ENCODE results near the gene JMJD4.

The JMJD4 gene

DNA sequence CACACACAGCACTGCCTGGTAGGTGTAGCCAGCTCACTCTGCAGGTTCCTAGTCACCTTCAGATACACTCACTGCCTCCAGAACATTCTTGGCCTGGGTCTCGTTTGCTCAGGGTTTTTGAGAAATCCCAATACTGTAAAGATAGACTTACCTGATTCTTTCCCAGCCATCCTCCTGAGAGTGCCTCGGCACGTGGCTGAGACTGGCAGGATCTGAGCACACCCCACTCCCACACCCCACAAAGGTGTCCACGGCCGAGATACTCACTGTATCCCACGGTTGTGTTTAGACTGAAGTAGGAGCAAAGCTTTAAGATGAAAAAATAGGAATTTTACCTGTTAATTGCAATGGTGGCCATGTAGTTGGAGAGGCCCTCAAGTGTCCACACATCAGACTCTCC is 33.5 kb upstream of the JMJD4 start:
- DNase-seq = no peak

DNA sequence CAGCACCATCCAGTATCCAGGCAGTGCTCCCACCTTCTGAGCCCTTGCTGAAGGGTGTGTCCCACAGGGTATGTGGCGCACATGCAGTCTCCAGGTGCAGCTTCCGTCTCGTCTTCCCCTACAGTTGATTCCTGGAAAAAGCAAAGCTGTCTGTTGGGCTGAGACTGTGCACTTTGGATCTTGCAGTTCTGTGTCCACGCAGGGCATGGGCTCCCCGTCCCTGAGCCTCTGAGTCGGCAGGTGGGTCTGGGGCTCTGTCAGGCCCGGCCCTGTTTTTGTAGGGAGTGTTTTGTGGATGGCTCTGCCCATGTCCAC is 33.0 kb upstream of the JMJD4 start:
- DNase-seq = no peak

DNA sequence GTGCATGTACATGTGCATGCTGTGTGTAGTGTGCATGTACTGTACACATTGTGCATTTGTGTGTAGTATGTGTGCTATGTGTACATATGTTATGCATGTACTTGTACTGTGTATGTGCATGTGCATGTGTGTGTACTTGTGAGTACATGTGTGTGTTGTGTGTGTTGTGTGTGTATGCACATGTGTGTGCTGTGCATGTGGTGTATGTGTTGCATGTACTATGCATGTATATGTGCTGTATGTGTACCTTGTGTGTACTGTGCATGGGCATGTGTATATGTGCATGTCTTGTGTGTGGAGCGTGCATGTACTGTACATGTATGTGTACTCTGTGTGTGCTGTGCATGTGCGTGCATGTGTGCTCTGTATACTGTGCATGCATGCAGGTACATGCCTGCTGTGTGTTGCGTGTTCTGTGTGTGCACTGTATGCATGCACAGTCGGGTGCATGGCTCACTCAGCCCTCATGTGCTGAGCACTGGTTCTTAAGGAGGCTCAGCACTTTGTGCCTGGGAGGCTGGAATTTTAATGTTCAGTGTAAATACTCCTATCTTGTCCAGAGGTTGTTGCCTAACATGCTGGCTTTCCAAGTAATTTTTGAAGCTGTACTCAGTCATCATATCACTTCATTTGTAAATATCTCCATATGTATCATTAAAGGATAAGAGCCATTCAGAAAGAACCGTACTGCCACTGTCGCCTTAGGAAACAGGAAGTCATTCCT is 32.5 kb upstream of the JMJD4 start:
- DNase-seq = no peak

DNA sequence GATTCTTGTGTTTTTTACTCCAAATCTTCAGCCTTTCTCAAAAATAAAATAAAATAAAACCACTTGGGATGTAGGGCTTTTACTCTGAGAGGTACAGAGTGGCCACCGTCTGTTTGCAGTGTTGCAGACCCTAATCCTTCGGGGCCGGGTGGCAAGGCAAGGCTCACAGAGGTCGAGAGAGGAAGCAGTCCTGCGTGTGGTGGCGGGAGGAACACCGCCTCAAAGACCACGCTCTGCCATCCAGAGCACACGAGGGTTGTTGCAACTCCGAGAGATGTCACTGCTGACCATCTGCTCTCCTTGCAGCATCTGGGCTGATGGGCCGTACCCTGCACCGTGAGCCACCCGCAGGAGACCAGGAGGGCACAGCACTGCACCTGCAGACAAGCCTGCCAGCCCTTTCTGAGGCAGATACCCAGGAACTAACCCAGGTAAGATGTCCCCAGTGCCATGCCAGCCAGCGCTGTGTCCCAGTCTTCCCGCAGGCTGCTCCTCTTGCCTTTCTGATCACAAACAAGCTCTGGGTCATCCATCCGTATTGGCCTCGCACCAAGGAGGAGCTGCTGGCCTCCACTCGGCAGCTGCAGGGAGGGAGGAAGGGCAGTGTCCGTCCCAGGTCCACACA is 31.7 kb upstream of the JMJD4 start:
- no peak for DNase-seq

DNA sequence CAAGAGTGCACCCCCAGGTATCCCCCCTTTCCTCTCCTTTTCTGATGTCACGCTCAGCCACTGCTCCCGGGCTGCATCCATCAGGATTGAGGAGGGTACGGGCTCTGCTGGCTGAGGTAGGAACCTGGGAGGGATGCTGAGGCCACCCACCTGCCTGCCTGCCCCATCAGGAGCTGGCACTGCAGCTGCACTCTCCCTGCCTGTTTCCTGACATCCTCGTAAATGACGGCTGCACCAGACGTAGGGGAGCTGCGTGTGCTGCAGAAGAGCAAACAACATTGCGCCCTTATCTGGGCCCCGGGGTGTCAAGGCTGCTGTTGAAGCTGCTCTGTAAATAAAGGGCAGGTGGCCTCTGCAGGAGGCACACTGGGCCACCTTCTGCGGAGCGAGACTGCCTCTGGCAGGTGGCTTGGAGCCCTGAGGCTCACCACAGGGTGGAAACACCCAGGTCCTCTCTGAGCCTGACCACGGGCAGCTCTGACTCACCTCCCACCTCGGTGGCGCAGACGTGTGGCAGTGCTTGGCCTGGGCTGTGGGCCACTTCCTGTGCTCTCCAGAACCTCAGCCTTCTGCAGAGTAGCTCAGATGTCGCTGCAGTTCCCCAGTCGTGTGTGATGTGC is 31.0 kb upstream of the JMJD4 start:
- DNase-seq = peak; percentile 35

DNA sequence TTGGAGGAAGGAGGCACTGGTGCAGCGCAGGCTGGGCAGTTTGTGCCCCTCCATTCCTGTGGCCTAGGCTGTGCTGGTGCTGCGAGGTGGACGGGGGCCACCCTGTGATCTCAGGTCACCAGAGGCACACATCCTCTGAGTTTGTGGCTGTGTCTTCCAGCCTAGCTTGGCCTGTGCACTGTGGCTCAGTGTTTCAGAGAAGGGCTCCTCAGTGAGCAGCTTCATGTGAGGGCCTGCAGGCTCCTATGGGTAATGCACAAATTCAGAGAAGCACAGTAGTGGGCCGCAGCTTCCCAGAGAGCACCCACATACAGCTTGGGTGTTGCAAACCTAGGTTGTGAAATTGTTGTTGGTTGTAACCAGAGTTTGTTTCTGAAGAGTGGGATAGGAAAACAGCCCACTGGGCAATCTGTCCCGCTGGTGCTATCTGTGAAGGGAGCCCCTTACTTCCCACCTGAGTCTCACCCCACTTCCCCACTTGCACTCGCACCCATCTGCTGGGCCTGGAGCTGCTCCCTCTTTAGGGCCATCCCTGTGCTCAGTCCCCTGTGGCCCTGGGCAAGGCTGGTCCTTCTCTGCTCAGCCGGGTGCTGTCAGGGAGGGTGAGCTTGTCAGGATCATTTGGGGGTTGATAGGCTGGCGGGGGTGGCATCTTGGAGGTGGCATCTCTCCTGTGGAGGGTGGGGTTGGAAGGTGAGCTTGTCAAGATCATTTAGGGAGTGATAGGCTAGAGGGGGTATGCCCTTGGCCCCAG is 30.3 kb upstream of the JMJD4 start:
- DNase-seq = no peak

DNA sequence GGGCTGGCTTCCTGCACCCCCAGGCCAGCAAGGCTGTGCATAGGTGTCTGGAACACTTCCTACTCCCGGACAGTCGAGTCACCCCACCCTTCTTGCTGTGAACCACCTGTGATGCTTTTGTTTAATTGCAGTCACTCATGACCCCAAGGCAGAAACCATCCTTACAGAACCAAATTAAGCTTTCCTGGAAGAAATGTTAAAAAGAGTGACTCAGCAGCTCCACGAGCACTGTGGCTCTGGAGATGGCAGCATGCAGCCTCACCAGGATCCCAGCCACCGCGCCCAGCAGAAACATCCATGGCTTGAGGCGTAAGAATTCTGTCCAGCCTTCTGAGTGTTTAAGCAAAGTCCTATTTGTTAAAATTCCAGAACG is 28.9 kb upstream of the JMJD4 start:
- no peak for DNase-seq

DNA sequence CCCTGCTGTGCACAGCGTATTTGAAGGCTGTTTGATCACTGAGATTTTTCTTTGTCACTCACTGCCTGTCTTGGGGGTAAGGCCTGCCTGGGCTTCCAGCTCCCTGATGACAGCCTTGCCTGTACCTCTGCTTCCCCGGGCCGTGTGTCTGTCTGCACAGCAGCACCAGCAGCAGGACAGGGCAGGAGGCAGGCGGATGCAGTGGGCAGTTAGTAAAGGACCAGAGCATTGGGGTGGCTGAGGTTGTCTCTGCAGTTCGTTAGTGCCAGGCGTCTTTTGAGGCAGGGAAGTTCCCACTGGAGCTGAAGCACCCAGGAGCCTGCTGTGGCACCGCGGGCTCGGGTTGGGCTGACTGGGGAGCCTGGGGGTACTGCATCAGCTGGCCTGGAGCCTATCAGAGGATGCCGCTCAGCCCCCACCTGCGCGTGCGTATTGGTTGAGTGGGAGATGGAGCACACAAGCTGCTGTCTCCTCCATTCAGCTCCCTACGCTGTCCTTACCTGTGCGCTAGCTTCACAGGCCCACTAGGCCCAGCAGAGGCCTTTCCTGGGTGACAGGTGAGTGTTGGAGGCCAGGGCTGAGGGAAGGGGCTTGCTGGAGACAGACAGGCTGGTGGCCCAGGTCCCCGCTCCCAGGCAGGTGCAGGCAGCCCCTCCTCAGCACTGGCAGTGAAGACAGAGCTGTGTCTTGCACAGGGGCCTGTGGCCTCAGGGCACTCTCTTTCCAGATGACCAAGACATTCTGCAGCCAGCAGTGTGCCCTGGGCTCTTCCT is 28.3 kb upstream of the JMJD4 start:
- no peak for DNase-seq

DNA sequence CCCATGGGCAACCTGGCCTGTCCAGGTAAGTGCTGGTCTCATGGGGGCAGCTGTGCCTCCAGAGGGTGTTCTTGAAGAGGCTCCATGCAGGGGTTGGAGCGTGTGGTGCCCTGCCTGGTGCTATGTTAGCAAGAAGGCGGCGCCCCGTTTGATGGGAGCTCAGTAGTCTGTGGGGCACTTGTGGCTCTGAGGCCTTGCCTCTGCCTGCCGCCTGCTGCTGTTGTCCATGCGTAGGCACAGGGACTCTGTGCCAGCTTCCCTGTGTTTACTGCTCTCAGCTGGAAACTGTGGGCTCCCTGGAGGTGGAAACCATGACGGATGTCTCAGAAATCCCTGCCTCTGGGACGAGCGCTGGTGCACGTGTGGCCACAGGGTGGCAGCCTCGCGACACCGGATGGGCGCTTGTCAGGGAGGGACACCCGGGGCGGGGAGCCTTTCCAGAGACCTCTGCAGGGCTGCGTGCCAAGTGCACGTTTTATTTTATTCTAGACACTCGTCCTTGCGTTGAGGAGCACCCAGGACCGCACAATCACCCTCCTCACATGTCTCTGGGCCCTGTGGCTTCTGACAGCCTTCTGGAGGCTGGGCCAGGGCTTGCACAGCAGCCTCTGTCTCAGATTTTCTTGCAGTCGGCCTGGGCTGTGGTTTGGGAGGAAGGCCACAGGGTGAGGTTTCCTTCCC is 27.3 kb upstream of the JMJD4 start:
- peak; percentile 79 for DNase-seq

DNA sequence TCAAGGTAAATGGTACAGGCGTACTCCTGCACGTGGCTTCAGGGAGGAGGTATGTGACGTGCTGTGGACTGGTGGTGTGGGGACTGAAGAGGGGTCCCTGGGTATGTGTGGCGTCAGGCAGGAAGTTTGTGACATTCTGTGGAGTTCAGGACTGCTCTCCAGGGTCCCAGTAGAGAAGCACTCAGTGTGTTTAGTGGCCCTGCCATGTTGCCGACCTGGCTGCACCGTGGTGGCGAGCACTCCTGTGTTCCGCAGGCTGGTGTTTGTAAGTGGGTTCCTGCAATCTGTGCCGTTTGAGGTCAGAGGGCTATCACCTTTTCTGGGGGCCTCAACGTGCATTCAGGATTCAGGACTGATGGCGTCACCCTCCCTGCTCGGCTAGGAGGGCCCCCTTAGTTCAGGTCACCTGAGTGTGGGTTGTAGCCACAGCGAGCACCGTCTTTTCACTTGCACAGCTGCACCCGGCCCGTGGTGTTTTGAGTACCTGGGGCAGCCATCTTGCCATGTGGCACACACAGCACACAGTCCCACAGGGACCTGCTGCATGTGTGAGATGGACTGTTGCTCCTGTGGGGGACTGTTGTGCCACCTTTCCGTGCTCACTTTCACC is 26.6 kb upstream of the JMJD4 start:
- no peak for DNase-seq

DNA sequence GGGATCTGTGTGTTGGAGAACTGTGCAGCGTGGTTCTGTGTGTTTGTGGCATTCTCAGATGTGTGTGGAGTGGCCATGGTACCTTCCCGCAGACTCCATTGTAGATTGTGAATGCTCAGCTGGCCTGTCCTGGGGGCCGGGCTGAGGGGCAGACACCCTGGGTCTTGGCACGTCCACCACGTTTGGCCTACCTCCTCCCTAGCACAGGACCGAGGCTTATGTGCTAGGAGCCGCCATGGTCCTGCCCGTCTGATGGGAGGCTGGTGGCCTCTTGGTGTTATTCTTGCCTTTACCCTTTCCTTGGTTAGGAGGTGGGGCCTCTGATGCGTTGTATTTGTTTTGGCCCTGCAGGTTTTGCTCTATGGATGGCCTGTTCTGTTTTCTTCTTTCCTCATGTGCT is 25.3 kb upstream of the JMJD4 start:
- DNase-seq = no peak

DNA sequence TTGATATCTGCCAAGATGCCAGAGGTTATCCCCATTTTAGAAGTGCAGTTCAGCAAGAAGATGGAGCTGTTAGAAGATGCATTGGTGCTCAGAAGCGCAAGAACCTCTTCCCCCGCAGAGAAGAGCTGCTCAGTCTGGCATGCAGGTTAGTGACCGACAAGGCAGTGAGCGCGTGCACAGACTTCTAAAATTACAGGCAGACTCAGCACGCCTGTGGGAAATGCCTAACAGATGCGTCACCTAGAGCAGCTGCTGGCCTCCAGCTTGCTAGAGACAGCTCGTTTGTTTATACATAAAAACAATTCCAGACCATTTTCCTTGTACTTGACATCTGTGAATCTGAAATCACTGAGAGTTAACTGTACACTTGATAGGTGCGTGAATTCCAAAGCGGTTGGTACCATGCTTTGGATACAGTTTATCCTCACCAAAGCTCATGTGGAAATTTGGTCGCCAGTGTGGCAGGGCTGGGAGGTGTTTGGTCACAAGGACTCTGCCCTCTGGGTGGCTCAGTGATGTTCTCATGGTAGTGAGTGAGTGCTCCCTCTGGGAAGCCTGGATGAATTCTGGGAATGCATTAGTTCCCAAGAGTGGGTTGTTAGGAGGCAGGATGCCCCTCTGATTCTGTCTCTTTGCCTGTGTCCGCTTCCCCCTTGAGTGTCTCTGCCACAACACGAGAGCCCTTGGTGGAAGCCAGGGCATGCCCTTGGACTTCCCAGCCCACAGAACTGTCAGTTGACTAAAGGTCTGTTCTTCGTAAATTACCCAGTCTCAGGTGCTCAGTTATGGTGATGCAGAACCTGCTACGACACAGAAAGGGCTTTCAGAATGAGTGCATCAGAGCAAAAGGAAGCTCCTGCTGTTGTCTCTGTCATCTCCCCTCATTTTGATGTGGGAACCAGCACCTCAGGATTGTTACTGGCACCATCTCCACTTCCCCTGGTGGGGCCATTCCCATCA is 24.5 kb upstream of the JMJD4 start:
- DNase-seq = no peak

DNA sequence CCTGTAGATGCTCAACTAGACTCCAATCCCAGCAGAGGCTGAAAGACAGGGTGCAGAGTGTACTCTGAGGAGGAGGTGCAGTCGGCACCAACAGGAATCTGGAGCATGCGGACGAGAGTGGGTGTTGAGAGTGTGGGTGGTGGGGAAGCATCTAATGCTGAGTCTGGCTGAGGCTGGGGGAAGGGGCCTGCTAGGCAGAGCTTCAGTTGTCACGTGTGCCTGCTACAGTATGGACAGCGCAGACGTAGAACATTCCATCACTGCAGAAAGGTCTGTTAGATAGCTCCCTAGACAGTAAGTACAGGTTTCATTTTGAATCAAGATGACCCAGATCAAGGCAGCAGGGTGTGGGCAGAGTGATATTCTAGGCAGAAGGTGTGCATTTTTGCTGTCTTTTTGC is 23.3 kb upstream of the JMJD4 start:
- DNase-seq = no peak

DNA sequence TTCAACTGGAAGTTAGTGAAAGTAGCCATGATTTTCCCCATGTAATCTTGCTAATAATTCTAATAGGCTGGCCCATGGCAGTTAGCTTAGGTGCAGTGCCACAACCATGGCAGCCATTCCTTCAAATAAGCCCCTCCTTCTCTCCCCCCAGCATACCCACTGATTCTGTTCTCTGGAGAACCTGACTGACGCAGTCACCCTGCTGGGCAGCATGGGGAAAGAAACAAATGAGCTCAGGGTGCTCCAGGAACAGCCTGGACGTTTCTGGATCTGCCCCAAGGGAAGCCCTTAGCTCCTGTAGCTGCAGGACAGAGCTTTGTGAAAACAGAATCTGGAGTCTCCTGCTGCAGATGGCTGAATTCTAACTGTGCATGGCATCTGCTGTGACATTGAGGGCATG is 22.7 kb upstream of the JMJD4 start:
- no peak for DNase-seq

DNA sequence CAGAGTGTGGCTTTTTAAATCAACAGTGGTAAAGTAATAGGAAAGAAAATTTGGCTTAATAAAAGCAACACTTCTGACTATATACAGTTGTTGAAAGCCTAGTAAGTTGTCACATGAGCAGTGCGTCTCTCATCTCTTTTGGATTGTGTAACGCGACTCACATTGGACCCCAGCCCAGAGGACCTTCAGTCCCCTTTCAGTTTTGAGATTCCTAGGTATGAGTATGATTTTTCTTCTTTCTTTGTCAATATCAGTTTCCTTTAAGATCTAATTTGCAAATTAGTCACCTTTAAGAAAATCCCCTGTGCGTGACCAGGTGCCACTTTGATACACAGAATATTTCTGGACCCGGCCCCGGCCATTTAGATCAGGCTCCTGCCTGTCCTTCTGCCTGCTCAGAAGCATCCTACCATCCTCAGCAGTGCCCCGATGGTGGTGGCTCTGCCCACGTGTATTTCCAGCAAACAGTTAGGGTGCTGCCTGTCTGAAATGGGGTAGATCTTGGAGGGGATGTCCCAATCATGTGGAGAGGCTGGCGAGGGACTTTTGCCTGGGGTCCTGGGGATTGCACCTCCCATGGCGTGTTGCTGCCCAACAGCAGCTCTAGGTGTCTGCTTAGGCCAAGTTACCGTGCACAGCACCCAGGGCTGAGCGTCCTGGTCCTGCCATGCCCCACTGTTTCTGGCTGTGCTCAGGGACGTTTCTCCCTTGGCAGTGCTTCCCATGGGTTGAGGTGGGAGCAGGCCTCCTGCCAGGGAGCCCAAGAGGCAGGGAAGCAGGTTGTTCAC is 21.3 kb upstream of the JMJD4 start:
- no peak for DNase-seq

DNA sequence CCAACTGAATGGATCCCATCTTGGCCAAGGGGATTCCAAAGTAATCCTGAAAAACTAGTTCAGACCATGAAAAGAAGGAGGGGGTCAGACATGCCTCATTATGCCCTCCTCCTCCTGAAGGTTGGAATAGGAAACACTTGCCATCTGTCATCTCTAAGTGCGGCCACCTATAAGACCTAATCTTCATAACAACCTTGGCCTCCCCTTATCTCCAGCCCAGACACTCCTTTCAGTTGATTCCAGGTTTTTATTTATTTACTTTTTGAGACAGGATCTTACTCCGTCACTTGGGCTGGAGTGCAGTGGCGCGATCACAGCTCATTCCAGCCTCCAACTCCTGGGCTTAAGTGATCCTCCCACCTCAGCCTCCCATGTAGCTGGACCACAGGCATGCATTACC is 19.9 kb upstream of the JMJD4 start:
- no peak for DNase-seq

DNA sequence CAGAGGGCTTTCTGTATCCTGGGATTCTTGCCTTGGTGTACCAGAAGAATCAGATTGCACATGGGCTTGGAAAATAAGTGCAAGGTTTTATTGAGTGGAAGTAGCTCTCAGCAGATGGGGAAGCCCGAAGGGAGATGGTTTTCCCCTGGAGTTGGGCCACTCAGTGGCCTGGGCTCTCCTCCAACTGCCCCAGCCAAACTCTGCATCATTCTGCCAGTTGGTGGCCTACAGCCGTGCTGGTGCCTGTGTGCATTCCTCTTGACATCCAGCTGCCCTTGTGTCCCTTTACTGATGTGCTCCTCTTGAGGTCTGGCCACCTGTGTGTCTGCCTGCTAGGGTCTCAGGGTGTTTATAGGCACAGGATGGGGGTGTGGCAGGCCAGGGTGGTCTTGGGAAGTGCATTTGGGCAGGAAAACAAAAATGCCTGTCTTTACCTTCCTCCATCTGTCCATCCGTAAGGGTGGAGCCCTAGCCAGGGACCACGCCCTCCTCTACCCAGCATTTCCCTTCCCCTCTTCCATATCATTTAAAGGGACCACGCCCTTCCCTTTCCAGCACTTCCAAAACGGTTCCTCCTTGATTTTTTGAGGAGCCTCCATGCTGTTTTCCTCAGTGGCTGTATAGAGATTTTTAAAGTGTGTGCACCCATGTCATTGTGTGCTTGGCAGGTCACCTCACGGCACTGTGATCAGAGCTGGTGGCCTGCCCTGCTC is 19.1 kb upstream of the JMJD4 start:
- DNase-seq = no peak

DNA sequence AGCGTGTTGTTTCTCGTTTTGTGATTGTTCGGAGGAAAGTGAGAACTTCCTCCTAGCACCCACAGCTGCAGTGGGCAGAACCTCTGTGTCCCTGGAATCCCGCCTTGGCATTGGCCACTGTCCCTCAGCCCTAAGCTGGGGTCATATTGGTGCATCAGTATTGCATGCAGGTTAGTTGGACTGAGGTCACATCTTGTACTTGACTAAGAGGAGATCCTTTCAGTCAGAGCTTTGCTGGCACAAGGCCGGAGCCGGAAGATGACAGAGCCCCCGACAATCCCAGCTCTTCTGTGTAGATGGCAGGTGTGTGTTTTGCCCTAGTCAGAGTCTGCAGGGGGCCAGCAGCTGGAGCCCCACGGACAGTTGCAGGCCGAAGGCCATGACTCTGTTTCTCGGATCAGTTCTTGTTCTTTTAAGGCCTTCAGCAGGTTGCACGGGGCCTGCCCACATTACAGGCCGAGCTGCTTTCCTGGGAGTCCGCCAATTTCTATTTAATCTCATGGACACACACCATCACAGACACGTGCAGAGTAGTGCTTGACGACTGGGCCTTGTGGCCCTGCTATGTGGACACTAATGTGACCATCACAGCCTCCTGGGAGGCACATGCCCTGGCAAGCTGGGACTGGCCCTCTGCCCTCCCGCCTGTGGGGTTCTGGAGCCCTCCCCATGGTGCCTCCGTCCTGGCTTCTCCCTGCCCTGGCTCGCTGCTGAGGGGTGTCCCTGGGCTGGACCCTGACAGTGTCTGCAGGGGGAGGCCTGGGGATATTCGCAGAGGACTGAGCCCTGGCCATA is 15.0 kb upstream of the JMJD4 start:
- DNase-seq = no peak

DNA sequence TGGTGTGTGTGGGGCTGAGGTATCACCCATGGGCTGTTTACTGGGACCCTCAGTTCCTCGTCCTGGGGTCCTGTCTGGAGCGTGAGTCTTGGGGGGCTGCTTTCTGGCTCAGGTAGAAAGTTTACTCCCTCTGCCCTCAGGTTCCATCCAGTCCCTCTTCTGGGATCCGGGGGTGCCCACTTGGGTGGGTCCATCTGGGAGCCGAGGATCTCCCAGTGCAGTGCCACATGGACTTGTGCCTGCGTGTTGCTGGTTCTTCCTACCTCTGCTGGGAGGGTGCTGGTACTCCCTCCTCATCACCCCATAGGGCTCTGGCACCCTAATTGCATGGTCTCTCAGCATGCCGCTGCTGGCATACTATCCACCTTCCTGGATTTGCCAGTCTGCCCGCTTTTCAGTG is 14.1 kb upstream of the JMJD4 start:
- DNase-seq = no peak
